OCI-M2 (cell line): ENCODE measurements around the gene CPNE6.

Experiments
- DNase-seq: peaks from one replicate; lab custom pipeline; 2025; ENCODE audit not compliant: unreplicated experiment; lab: John Stamatoyannopoulos, UW

Gene CPNE6

GRCh38 chr14:24068711-24069410, 2.5 kb upstream of the CPNE6 start:
- DNase-seq, result no peak

GRCh38 chr14:24069411-24069735, 2.0 kb upstream of the CPNE6 start:
- DNase-seq, result no peak

- no peak for DNase-seq
Observed at GRCh38 chr14:24070285-24071143, 848 bp upstream of the CPNE6 start.

GRCh38 chr14:24071836-24072430, 571 bp downstream of the CPNE6 start:
- DNase-seq, result no peak

GRCh38 chr14:24072436-24072835, 1.1 kb downstream of the CPNE6 start:
- no peak for DNase-seq

- no peak for DNase-seq
Observed at GRCh38 chr14:24072881-24073877, 1.8 kb downstream of the CPNE6 start.

- no peak for DNase-seq
Observed at GRCh38 chr14:24074625-24075484, 3.5 kb downstream of the CPNE6 start.

GRCh38 chr14:24075485-24076301, 4.3 kb downstream of the CPNE6 start:
- no peak for DNase-seq

GRCh38 chr14:24076302-24076601, 4.9 kb downstream of the CPNE6 start:
- DNase-seq, result no peak

GRCh38 chr14:24077086-24077485, 5.7 kb downstream of the CPNE6 start:
- DNase-seq, result no peak

- no peak for DNase-seq
Observed at GRCh38 chr14:24078146-24078545, 6.8 kb downstream of the CPNE6 start.

GRCh38 chr14:24079491-24080141, 8.3 kb downstream of the CPNE6 start:
- no peak for DNase-seq

- DNase-seq, result no peak
Observed at GRCh38 chr14:24080142-24080530, 8.8 kb downstream of the CPNE6 start.

GRCh38 chr14:24080888-24081738, 9.8 kb downstream of the CPNE6 start:
- no peak for DNase-seq

- DNase-seq, result no peak
Observed at GRCh38 chr14:24081739-24082211, 10.4 kb downstream of the CPNE6 start.

- no peak for DNase-seq
Observed at GRCh38 chr14:24082411-24083080, 11.2 kb downstream of the CPNE6 start.

- DNase-seq, result no peak
Observed at GRCh38 chr14:24083462-24083861, 12.1 kb downstream of the CPNE6 start.
